ENCODE measurements around the gene HIVEP3.

The HIVEP3 gene

DNA sequence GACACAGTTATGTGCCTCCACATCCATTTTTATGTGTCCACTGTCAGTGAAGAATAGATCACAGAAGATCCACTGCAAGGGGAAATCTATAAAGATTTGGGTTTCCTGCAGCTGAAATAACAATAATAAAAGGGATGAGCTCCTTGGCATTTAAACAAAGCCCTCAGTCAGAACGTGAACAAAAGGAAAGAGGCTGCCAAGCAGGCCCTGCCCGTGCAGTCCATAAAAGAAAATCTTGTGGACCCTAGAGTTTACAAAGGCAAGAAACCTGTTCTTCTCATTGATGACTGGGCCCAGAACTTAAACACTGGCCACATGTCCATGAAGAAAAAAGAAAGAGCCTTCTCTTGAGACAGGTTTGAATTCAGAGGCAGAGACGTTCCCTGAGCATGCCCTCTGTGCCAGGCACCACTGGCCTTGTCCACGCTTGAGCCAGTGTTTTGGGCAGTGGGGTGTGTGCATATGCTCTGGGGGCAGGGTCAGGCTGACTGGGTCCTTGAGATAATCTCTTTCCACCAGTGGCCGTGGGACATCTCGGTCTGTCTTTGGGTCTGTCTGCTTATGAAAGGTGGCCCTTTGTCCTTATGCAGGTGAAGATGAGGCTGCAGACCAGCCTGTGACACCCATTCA lies 142.7 kb downstream of the HIVEP3 start:
- TF ChIP-seq ZNF169 (tag by site-specific recombination; IDR thresholded peaks at IDR 0.05) (no peak), EGR2 (tag by site-specific recombination; IDR thresholded peaks at IDR 0.05; ENCODE audit: low read depth) (no peak), ZNF510 (tag by site-specific recombination; IDR thresholded peaks at IDR 0.05; ENCODE audit: insufficient replicate concordance) (no peak), ZNF580 (tag by site-specific recombination; IDR thresholded peaks at IDR 0.05) (no peak), ZNF19 (tag by site-specific recombination; IDR thresholded peaks at IDR 0.05; ENCODE audit: low read depth) (no peak), SCRT1 (tag by site-specific recombination; IDR thresholded peaks at IDR 0.05; ENCODE audit: borderline replicate concordance) (no peak), ZSCAN23 (tag by site-specific recombination; IDR thresholded peaks at IDR 0.05) (no peak), ZNF416 (tag by site-specific recombination; IDR thresholded peaks at IDR 0.05) (no peak), ZNF148 (tag by site-specific recombination; IDR thresholded peaks at IDR 0.05; ENCODE audit: borderline replicate concordance) (no peak), ZBTB17 (tag by site-specific recombination; IDR thresholded peaks at IDR 0.05) (no peak), ZNF133 (tag by site-specific recombination; IDR thresholded peaks at IDR 0.05) (no peak)
- Histone ChIP-seq H3K27ac (ENCODE audit: extremely low read depth, low read depth, low read length) (no peak overlapping the region), H3K36me3 (ENCODE audit: control insufficient read depth in 2 of 2, insufficient read depth in 1 of 2, low read length in 2 of 2) (no peaks in the 10 kb centered on the region), H3K4me1 (ENCODE audit: control insufficient read depth, insufficient read depth, low read length) (no peaks in the 10 kb centered on the region), H3K9me3 (ENCODE audit: control insufficient read depth, insufficient read depth, low read depth, low read length) (no peaks in the 10 kb centered on the region), H3K4me3 (ENCODE audit: low read depth, low read length) (no peak overlapping the region)
- ChIA-PET CTCF (interaction anchor here (0.8 kb wide), 1 partner anchor 19 kb away, joined by 3 read pairs; no protein-coding TSS in a partner anchor), POLR2A (no interaction called here)

DNA sequence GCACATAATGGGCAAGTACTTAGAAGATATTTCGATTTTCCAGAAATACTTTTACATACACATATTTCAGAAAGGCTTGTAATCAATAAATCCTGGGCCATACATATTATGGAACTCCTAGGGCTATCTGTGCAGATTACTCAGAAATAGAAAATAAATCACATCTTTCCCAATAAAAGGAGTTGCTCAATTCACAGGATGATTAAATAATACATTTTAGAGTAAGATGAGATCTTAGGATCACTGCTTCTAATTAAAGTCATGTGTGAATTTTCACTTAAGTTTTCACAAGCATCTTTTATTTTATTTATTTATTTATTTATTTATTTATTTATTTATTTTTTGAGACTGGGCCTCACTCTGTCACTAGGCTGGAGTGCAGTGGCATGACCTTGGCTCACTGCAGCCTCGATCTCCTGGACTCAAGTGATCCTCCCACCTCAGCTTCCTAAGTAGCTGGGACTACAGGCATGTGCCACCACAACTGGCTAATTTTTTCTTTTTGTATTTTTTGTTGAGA lies 144.2 kb downstream of the HIVEP3 start:
- POLR2A ChIA-PET = no interaction called here
- no peaks in the 10 kb centered on the region for H3K9me3 ChIP-seq (ENCODE audit: control insufficient read depth, insufficient read depth, low read depth, low read length)
- no peaks in the 10 kb centered on the region for H3K36me3 ChIP-seq (ENCODE audit: control insufficient read depth in 2 of 2, insufficient read depth in 1 of 2, low read length in 2 of 2)
- H3K27ac ChIP-seq (ENCODE audit: extremely low read depth, low read depth, low read length) = no peak overlapping the region
- no peak overlapping the region for H3K4me3 ChIP-seq (ENCODE audit: low read depth, low read length)
- CTCF ChIA-PET = no interaction called here
- H3K4me1 ChIP-seq (ENCODE audit: control insufficient read depth, insufficient read depth, low read length) = no peaks in the 10 kb centered on the region
- no peak for TF ChIP-seq ZFP41 (tag by site-specific recombination; IDR thresholded peaks at IDR 0.05; ENCODE audit: borderline replicate concordance)
- TF ChIP-seq ZNF623 (tag by site-specific recombination; IDR thresholded peaks at IDR 0.05) = peak; percentile 67
- peak; percentile 52; the same call in 1 of the 2 replicates for TF ChIP-seq ZNF433 (tag by site-specific recombination; IDR thresholded peaks at IDR 0.05; ENCODE audit: low read depth)
- peak; percentile 76; the same call in 1 of the 2 replicates for TF ChIP-seq ZNF140 (tag by site-specific recombination; IDR thresholded peaks at IDR 0.05)
- TF ChIP-seq, protein P1, sequence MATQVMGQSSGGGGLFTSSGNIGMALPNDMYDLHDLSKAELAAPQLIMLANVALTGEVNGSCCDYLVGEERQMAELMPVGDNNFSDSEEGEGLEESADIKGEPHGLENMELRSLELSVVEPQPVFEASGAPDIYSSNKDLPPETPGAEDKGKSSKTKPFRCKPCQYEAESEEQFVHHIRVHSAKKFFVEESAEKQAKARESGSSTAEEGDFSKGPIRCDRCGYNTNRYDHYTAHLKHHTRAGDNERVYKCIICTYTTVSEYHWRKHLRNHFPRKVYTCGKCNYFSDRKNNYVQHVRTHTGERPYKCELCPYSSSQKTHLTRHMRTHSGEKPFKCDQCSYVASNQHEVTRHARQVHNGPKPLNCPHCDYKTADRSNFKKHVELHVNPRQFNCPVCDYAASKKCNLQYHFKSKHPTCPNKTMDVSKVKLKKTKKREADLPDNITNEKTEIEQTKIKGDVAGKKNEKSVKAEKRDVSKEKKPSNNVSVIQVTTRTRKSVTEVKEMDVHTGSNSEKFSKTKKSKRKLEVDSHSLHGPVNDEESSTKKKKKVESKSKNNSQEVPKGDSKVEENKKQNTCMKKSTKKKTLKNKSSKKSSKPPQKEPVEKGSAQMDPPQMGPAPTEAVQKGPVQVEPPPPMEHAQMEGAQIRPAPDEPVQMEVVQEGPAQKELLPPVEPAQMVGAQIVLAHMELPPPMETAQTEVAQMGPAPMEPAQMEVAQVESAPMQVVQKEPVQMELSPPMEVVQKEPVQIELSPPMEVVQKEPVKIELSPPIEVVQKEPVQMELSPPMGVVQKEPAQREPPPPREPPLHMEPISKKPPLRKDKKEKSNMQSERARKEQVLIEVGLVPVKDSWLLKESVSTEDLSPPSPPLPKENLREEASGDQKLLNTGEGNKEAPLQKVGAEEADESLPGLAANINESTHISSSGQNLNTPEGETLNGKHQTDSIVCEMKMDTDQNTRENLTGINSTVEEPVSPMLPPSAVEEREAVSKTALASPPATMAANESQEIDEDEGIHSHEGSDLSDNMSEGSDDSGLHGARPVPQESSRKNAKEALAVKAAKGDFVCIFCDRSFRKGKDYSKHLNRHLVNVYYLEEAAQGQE (tag by site-specific recombination; IDR thresholded peaks at IDR 0.05) = 0 out of 2 replicates have a peak, but pooled peaks have one; percentile 37
- TF ChIP-seq ZNF585B (tag by site-specific recombination; IDR thresholded peaks at IDR 0.05) = no peak
- TF ChIP-seq ZXDB (tag by site-specific recombination; IDR thresholded peaks at IDR 0.05) = 0 out of 2 replicates have a peak, but pooled peaks have one; percentile 18
- TF ChIP-seq ZNF654 (tag by site-specific recombination; IDR thresholded peaks at IDR 0.05; ENCODE audit: low read depth) = peak; percentile 21
- no peak for TF ChIP-seq ZBTB17 (tag by site-specific recombination; IDR thresholded peaks at IDR 0.05)
- TF ChIP-seq ZNF658 (tag by site-specific recombination; IDR thresholded peaks at IDR 0.05) = no peak
- no peak for TF ChIP-seq ZNF133 (tag by site-specific recombination; IDR thresholded peaks at IDR 0.05)
- TF ChIP-seq ZNF488 (tag by site-specific recombination; IDR thresholded peaks at IDR 0.05) = no peak
- no peak for TF ChIP-seq YY2 (tag by site-specific recombination; IDR thresholded peaks at IDR 0.05)
- TF ChIP-seq ZNF404 (tag by site-specific recombination; IDR thresholded peaks at IDR 0.05) = 0 out of 2 replicates have a peak, but pooled peaks have one; percentile 28
- TF ChIP-seq ZNF266 (tag by site-specific recombination; IDR thresholded peaks at IDR 0.05; ENCODE audit: low read depth) = peak; percentile 49; the same call in 1 of the 2 replicates
- peak; percentile 49; the same call in 1 of the 2 replicates for TF ChIP-seq ZBTB8A (tag by site-specific recombination; IDR thresholded peaks at IDR 0.05)
- TF ChIP-seq ZNF621 (tag by site-specific recombination; IDR thresholded peaks at IDR 0.05) = no peak
- no peak for TF ChIP-seq ZNF335 (tag by site-specific recombination; conservative IDR thresholded peaks at IDR 0.05)

Data from HEK293 (cell line).